Adipocyte (in vitro differentiated cells): ENCODE measurements around the gene GLCCI1.

ENCODE experiments used
- DNase-seq: peaks from one replicate; pipeline ENCODE4 v3.0.0-alpha.2; 2015; ENCODE audit warnings: low read depth
- H3K27me3 ChIP-seq: replicated peaks from 2 replicates; pipeline ENCODE4 v1.7.0; 2013; ENCODE audit warnings: mild to moderate bottlenecking, low read length, moderate library complexity; ENCODE audit not compliant: control insufficient read depth, insufficient read depth
- H3K36me3 ChIP-seq: 2 replicates; pipeline ENCODE4 v1.7.0; 2013; ENCODE audit warnings: low read length, mild to moderate bottlenecking, moderate library complexity; ENCODE audit not compliant: control insufficient read depth, insufficient read depth, severe bottlenecking
- H3K4me1 ChIP-seq: 2 replicates; pipeline ENCODE4 v1.7.0; 2013; ENCODE audit warnings: mild to moderate bottlenecking, low read length, moderate library complexity; ENCODE audit not compliant: control insufficient read depth, insufficient read depth
- H3K4me3 ChIP-seq: 2 replicates; pipeline ENCODE4 v1.7.0; 2013; ENCODE audit warnings: mild to moderate bottlenecking, low read length, moderate library complexity
- H3K9ac ChIP-seq: 2 replicates; pipeline ENCODE4 v1.7.0; 2013; ENCODE audit warnings: mild to moderate bottlenecking, low read length, moderate library complexity
- H3K9me3 ChIP-seq: 2 replicates; pipeline ENCODE4 v1.7.0; 2013; ENCODE audit warnings: mild to moderate bottlenecking, low read length, moderate library complexity; ENCODE audit not compliant: control insufficient read depth

Gene GLCCI1

DNA sequence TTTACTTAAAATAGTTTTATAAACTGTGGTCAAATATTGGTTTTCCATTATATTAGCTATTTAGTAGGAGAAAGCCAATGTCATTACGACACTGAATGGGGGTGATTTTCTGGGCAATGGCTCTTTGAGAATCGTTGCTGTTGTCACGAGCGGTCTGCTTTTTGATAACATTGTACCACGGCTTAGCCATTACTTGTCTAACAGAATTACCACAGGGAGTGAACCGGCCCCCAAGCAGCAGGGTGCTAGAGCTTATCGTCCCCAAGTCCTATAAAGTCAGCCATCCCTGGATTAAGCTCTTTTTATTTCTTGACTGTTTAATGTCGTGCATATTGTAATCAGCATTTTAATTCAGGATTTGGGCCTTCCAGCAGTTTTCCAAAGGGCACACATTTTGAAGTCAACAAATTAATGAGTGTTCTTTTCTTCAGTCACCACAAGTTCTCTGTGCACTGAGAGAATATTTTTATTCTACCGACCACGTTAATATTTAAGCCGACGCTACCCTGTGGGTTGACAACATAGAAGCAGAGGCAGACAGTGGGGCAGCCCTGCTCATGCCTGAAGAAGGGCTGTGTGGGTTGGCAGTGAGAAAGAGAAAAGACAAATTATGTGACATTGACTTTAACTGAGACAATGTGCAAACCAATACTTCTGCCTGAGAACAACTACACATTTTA, 167.6 kb downstream of the GLCCI1 start:
- Histone ChIP-seq H3K27me3 (peaks cover 3% of the 10 kb centered on the region), H3K36me3 (no peaks in the 10 kb centered on the region), H3K9ac (no peak overlapping the region), H3K4me1 (peaks cover 5% of the 10 kb centered on the region), H3K4me3 (no peak overlapping the region), H3K9me3 (no peaks in the 10 kb centered on the region)
- no peak for DNase-seq
